HG03135 (cell line): Measurements from ENCODE around the gene GRSF1.
"Not testable (repeated sequence)": the region's sequence is repeated elsewhere in the genome, so short reads cannot be mapped to it uniquely, and the experiment has no call there.

Source experiments
- ATAC-seq: cut with Tn5 transposase; IDR thresholded peaks from one replicate; pipeline ENCODE4 v1.9.1; 2021; ENCODE audit warnings: mild to moderate bottlenecking, moderate library complexity; ENCODE audit not compliant: unreplicated experiment

GRSF1 gene

GRCh38 chr4:70839589-70840093, at the start of gene GRSF1:
TSS of gene GRSF1 (minus strand) at chr4:70839890. CDS start at chr4:70839827, 63 bp downstream.
- ATAC-seq = peak; percentile 68

DNA sequence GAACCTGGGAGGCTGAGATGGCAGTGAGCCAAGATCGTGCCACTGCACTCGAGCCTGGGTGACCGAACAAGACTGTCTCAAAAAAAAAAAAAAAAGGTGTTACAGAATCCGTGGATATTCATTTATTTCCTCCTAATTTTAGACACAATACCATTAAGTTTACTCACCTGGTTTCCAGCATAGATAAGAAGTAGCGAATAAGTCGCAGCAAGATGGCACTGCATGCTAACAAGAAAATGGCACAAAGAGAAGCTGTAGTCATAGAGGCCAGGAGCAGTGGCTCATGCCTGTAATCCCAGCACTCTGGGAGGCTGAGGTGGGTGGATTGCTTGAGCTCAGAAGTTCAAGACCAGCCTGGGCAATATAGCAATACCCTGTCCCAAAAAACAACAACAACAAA, 45.5 kb upstream of the GRSF1 start:
- ATAC-seq = no peak

GRCh38 chr4:70880739-70881138, 41.0 kb upstream of the GRSF1 start:
- ATAC-seq = no peak

- ATAC-seq = no peak
These were observed 37.9 kb upstream of the GRSF1 start for GRCh38 chr4:70877556-70877955.

- peak; percentile 80 for ATAC-seq
These were observed 34.8 kb upstream of the GRSF1 start for GRCh38 chr4:70874268-70875156.

DNA sequence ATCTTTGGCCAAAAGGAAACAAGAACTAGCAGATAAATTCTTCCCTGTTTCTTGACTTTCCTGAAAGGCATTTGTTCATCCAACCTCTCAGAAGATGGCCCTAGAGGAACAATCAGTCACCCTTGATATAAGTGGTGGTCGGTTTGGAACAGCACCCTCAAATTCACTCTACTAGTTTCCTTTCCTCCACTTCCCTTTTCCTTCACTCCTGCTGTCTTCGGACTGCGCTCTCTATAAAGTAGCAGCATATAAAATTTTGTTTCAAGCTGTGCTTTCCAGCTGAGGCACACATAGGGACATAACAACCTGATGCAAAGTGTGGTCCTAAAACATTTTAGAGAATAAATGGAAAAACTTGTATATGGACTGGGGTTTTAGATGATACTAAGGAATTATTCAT, 33.5 kb upstream of the GRSF1 start:
- ATAC-seq = no peak

GRCh38 chr4:70868778-70869177, 29.1 kb upstream of the GRSF1 start:
- ATAC-seq = no peak

DNA sequence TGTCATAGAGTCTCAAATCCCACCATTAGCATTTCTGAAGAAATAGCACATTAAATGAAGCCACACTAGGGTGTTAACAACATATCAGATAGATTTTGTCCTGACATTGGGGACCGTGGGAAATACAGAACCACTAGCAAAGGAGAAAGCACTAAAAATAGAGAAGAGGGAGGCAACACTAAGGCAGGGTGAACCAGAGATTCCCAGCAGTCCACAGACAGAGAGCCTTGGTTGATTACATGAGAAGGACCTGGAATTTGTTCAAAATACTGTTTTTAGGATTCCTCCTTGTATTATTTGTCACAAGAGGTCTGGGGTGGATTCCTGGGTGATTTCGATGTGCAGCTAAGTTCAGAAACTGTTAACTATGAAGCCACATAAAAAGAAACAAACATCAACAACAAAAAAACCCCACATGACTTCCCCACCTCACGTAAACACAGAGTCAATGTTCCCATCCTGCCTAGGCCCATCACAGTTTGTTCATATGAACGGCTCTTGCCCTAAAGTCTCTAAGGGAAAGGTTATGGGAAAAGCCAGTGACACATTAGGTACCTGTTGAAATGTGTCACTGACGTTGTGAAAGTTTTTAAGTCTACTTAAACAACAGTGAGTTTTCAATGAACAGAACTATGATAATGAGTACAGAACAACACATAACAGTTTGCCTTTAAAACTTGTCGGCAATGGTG, 23.6 kb upstream of the GRSF1 start:
- ATAC-seq = peak; percentile 56

- ATAC-seq = no peak
These were observed 19.4 kb upstream of the GRSF1 start for GRCh38 chr4:70859066-70859465.

- no peak for ATAC-seq
These were observed 18.8 kb upstream of the GRSF1 start for GRCh38 chr4:70858454-70858853.

- ATAC-seq = no peak
These were observed 15.8 kb upstream of the GRSF1 start for GRCh38 chr4:70855464-70855863.

DNA sequence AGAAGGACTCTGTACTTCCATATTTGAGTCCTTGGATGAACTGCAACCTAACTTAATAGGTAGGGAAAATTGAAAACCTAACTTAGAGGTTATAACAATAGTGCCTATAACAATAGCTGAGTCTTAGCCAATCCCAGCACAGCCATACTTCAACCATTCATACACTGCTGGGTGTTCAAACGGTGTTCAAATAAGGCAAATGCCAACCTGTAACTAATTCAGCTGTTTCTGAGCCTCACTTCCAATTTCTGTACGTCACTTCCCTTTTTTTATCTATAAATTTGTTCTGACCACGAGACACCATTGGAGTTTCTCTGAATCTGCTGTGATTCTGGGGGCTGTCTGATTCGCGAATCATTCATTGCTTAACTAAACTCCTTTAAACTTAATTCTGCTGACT, 9.6 kb upstream of the GRSF1 start:
- no peak for ATAC-seq

- ATAC-seq = no peak
These were observed 4.5 kb upstream of the GRSF1 start for GRCh38 chr4:70844180-70844579.

- no peak for ATAC-seq
These were observed 3.2 kb upstream of the GRSF1 start for GRCh38 chr4:70842761-70843435.

- no peak for ATAC-seq
These were observed 2.3 kb upstream of the GRSF1 start for GRCh38 chr4:70841951-70842350.

DNA sequence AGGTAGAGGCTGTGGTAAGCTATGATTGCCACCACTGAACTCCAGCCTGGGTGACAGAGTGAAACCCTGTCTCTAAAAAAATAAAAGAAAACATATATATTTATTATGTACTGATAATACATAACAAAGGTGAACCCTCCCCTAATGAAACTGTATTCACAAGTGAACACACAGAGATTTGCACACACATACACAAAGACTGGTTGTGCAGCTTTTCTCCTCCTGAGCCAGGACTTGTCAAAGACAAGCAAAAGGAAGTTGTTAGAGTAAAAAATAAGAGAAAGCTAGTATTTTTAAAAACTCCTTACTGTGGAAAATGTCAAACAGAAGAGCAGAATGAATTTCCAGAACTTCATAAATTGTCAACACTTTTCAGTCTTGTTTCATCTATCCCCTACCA, 1.5 kb upstream of the GRSF1 start:
- ATAC-seq = no peak

- ATAC-seq = not testable (repeated sequence)
These were observed 941 bp upstream of the GRSF1 start for GRCh38 chr4:70840631-70841030.

GRCh38 chr4:70840137-70840536, 447 bp upstream of the GRSF1 start:
- ATAC-seq = not testable (repeated sequence)

GRCh38 chr4:70838666-70839588, 763 bp downstream of the GRSF1 start:
- peak; percentile 54 for ATAC-seq

- ATAC-seq = no peak
These were observed 1.5 kb downstream of the GRSF1 start for GRCh38 chr4:70838204-70838603.
